ENCODE data around the gene RAPGEF1.

DNA sequence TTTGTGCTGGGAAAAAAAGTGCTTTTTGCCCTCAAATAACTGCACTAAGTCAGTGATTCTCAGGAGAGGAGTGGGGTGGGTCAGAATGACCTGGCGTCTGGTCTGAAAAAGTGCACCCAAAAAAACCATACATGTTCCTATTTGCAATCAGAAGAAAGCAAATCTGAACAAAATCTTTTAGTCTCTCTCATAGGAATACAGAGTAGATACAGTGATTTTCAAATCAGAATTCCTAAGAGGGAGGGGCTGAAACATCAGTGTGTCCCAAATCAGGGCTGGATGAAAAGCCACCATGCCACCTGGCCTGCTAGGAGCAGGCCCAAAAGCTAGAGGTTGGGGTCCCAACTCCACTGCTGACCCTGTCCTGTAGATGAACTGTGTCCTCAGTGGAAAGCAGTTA is 66.8 kb downstream of the RAPGEF1 start:
- no peak for TF ChIP-seq POLR2A (IDR thresholded peaks at IDR 0.05)
- no peak for TF ChIP-seq CTCF (IDR thresholded peaks at IDR 0.05 in 8 of 11, conservative IDR thresholded peaks at IDR 0.05 in 3 of 11)

Measured in spleen (tissue), 7 donors.